CD4-positive, alpha-beta memory T cell (primary cell): Measurements from ENCODE around the gene CCDC192. TPM values are rescaled to one million over a fixed set of nuclear protein-coding genes. Genes with fewer than 3 reads are reported as not detected.

Experiments used
- CTCF ChIA-PET: fragments of 350-600 bp; sonication (Branson Sonifier 250); formaldehyde crosslinking; loops from one replicate; lab custom pipeline; 2021; ENCODE audit warnings: inconsistent platforms; ENCODE audit not compliant: partially characterized antibody; lab: Charles Lee
- POLR2A ChIA-PET: fragments of 350-600 bp; sonication (Branson Sonifier 250); formaldehyde crosslinking; loops from one replicate; lab custom pipeline; 2021; ENCODE audit not compliant: partially characterized antibody; lab: Charles Lee
- DNase-seq, 5 donors: peaks; one replicate each; pipeline versions ENCODE4 v3.0.0 to v3.0.0-alpha.2; 2020 to 2022; ENCODE audit warnings: mixed read lengths in 1 of 5
- H3K27ac ChIP-seq: one replicate; pipeline ENCODE4 v1.7.0; 2013; ENCODE audit warnings: low read depth, low read length
- H3K27me3 ChIP-seq: 2 replicates; pipeline ENCODE4 v1.7.0; 2013; ENCODE audit warnings: mild to moderate bottlenecking, low read length, moderate library complexity; ENCODE audit not compliant: insufficient read depth
- H3K36me3 ChIP-seq: 2 replicates; pipeline ENCODE4 v1.7.0; 2013; ENCODE audit warnings: mild to moderate bottlenecking, low read length, moderate library complexity; ENCODE audit not compliant: insufficient read depth
- H3K4me1 ChIP-seq: 2 replicates; pipeline ENCODE4 v1.7.0; 2013; ENCODE audit warnings: mild to moderate bottlenecking, low read length, moderate library complexity; ENCODE audit not compliant: insufficient read depth
- H3K4me3 ChIP-seq, 2 donors: one replicate each; pipeline ENCODE4 v1.7.0; 2013; ENCODE audit warnings: low read length in 2 of 2, mild to moderate bottlenecking in 1 of 2
- H3K9me3 ChIP-seq, 2 donors: one replicate each; pipeline ENCODE4 v1.7.0; 2013; ENCODE audit warnings: low read length in 2 of 2, control low read depth in 1 of 2; ENCODE audit not compliant: control insufficient read depth in 1 of 2
- H3K27ac Mint-ChIP-seq, 7 donors: one replicate each; pipeline ENCODE4 v1.8.0; 2020 to 2021; ENCODE audit warnings: mixed read lengths in 7 of 7, mild to moderate bottlenecking in 6 of 7, inconsistent platforms in 3 of 7, moderate library complexity in 3 of 7
- H3K27me3 Mint-ChIP-seq, 2 donors: one replicate each; pipeline ENCODE4 v1.8.0; 2020 to 2021; ENCODE audit warnings: mixed read lengths in 2 of 2
- H3K36me3 Mint-ChIP-seq, 2 donors: one replicate each; pipeline ENCODE4 v1.8.0; 2020 to 2021; ENCODE audit warnings: mixed read lengths in 2 of 2, inconsistent platforms in 1 of 2, mild to moderate bottlenecking in 1 of 2
- H3K4me1 Mint-ChIP-seq, 4 donors: one replicate each; pipeline ENCODE4 v1.8.0; 2020 to 2021; ENCODE audit warnings: mixed read lengths in 4 of 4, mild to moderate bottlenecking in 1 of 4
- H3K4me3 Mint-ChIP-seq, 8 donors: one replicate each; pipeline ENCODE4 v1.8.0; 2020 to 2021; ENCODE audit warnings: mixed read lengths in 8 of 8, mild to moderate bottlenecking in 7 of 8, moderate library complexity in 6 of 8, inconsistent platforms in 3 of 8
- H3K9me3 Mint-ChIP-seq, 8 donors: one replicate each; pipeline ENCODE4 v1.8.0; 2020 to 2021; ENCODE audit warnings: mixed read lengths in 8 of 8, mild to moderate bottlenecking in 5 of 8, inconsistent platforms in 3 of 8, moderate library complexity in 1 of 8
- intact Hi-C: fragments of 100-400 bp; cut with micrococcal nuclease; formaldehyde crosslinking; loops from one replicate; pipeline ENCODE4 v1.15.1; 2023
- polyA plus RNA-seq, 2 donors: library from polyadenylated mRNA; unstranded; fragments of 300-500 nt; fragmentation: Illumina TruSeq; gene quantifications; one replicate each; pipeline ENCODE4 v1.2.3, GENCODE V29; 2021
- total RNA-seq, 2 experiments: library from RNA; stranded (reverse); gene quantifications; one replicate each; pipeline ENCODE4 v1.2.3, GENCODE V29; 2021

Gene CCDC192
- total and polyA plus RNA-seq, 4 experiments from 2014 or later, result not detected

- Histone ChIP-seq H3K4me3 (no peak overlapping the region), H3K27me3 (no peaks in the 10 kb centered on the region), H3K9me3 (no peaks in the 10 kb centered on the region), H3K36me3 (no peaks in the 10 kb centered on the region), H3K27ac (no peak overlapping the region), H3K4me1 (no peaks in the 10 kb centered on the region)
- H3K27ac Mint-ChIP-seq, result no peak overlapping the region
- intact Hi-C loops, result no loop called here
- CTCF ChIA-PET, result no interaction called here
- POLR2A ChIA-PET, result no interaction called here
- no peaks in the 10 kb centered on the region for H3K27me3 Mint-ChIP-seq
- peaks cover 0 to 1% (median 0%) of the 10 kb centered on the region in 4 donors for H3K4me1 Mint-ChIP-seq
- H3K4me3 Mint-ChIP-seq, result no peak overlapping the region
- H3K9me3 Mint-ChIP-seq, result no peaks in the 10 kb centered on the region
- DNase-seq, result no peak
- peaks cover 0 to 10% of the 10 kb centered on the region in 2 donors for H3K36me3 Mint-ChIP-seq
Observed at GRCh38 chr5:127976991-127977717, 274.0 kb downstream of the CCDC192 start.

- H3K9me3 Mint-ChIP-seq, result no peaks in the 10 kb centered on the region
- no peaks in the 10 kb centered on the region for H3K4me1 Mint-ChIP-seq
- Histone ChIP-seq H3K4me1 (no peaks in the 10 kb centered on the region), H3K4me3 (no peak overlapping the region), H3K36me3 (no peaks in the 10 kb centered on the region), H3K27ac (no peak overlapping the region), H3K9me3 (no peaks in the 10 kb centered on the region), H3K27me3 (no peaks in the 10 kb centered on the region)
- peaks cover 0 to 15% of the 10 kb centered on the region in 2 donors for H3K36me3 Mint-ChIP-seq
- CTCF ChIA-PET, result no interaction called here
- intact Hi-C loops, result no loop called here
- no peak for DNase-seq
- no peak overlapping the region for H3K4me3 Mint-ChIP-seq
- H3K27me3 Mint-ChIP-seq, result no peaks in the 10 kb centered on the region
- no peak overlapping the region for H3K27ac Mint-ChIP-seq
- POLR2A ChIA-PET, result no interaction called here
Observed at GRCh38 chr5:127978738-127979300, 275.6 kb downstream of the CCDC192 start.

GRCh38 chr5:127979475-127979874, 276.3 kb downstream of the CCDC192 start:
- ChIA-PET POLR2A (no interaction called here), CTCF (no interaction called here)
- Mint-ChIP-seq H3K4me1 (no peaks in the 10 kb centered on the region), H3K4me3 (no peak overlapping the region), H3K27me3 (no peaks in the 10 kb centered on the region), H3K27ac (no peak overlapping the region), H3K36me3 (peaks cover 0 to 15% of the 10 kb centered on the region in 2 donors), H3K9me3 (no peaks in the 10 kb centered on the region)
- intact Hi-C loops, result no loop called here
- Histone ChIP-seq H3K27ac (no peak overlapping the region), H3K4me3 (no peak overlapping the region), H3K9me3 (no peaks in the 10 kb centered on the region), H3K36me3 (no peaks in the 10 kb centered on the region), H3K4me1 (no peaks in the 10 kb centered on the region), H3K27me3 (no peaks in the 10 kb centered on the region)
- no peak for DNase-seq

GRCh38 chr5:127980843-127981242, 277.7 kb downstream of the CCDC192 start:
- Histone ChIP-seq H3K36me3 (no peaks in the 10 kb centered on the region), H3K9me3 (no peaks in the 10 kb centered on the region), H3K4me3 (no peak overlapping the region), H3K27ac (no peak overlapping the region), H3K27me3 (no peaks in the 10 kb centered on the region), H3K4me1 (no peaks in the 10 kb centered on the region)
- no peaks in the 10 kb centered on the region for H3K9me3 Mint-ChIP-seq
- H3K36me3 Mint-ChIP-seq, result peaks cover 0 to 15% of the 10 kb centered on the region in 2 donors
- no peak overlapping the region for H3K4me3 Mint-ChIP-seq
- H3K27me3 Mint-ChIP-seq, result no peaks in the 10 kb centered on the region
- POLR2A ChIA-PET, result no interaction called here
- H3K27ac Mint-ChIP-seq, result no peak overlapping the region
- no peaks in the 10 kb centered on the region for H3K4me1 Mint-ChIP-seq
- intact Hi-C loops, result no loop called here
- DNase-seq, result no peak
- CTCF ChIA-PET, result no interaction called here

- no peak for DNase-seq
- no peak overlapping the region for H3K4me3 Mint-ChIP-seq
- H3K27me3 Mint-ChIP-seq, result no peaks in the 10 kb centered on the region
- H3K9me3 Mint-ChIP-seq, result no peaks in the 10 kb centered on the region
- Histone ChIP-seq H3K36me3 (no peaks in the 10 kb centered on the region), H3K27me3 (no peaks in the 10 kb centered on the region), H3K4me1 (no peaks in the 10 kb centered on the region), H3K9me3 (no peaks in the 10 kb centered on the region), H3K27ac (no peak overlapping the region), H3K4me3 (no peak overlapping the region)
- intact Hi-C loops, result no loop called here
- H3K4me1 Mint-ChIP-seq, result no peaks in the 10 kb centered on the region
- no peak overlapping the region for H3K27ac Mint-ChIP-seq
- POLR2A ChIA-PET, result no interaction called here
- H3K36me3 Mint-ChIP-seq, result peaks cover 0 to 15% of the 10 kb centered on the region in 2 donors
- CTCF ChIA-PET, result no interaction called here
Observed at GRCh38 chr5:127981498-127981897, 278.3 kb downstream of the CCDC192 start.

GRCh38 chr5:127985811-127986325, 282.7 kb downstream of the CCDC192 start:
- H3K4me3 Mint-ChIP-seq, result no peak overlapping the region
- H3K27ac ChIP-seq, result no peak overlapping the region
- no peaks in the 10 kb centered on the region for H3K27me3 ChIP-seq
- H3K36me3 Mint-ChIP-seq, result peaks cover 0 to 7% of the 10 kb centered on the region in 2 donors
- POLR2A ChIA-PET, result no interaction called here
- no peaks in the 10 kb centered on the region for H3K27me3 Mint-ChIP-seq
- peaks cover 0 to 6% (median 1%) of the 10 kb centered on the region in 8 donors for H3K9me3 Mint-ChIP-seq
- H3K27ac Mint-ChIP-seq, result no peak overlapping the region
- H3K4me1 Mint-ChIP-seq, result peaks cover 0 to 3% (median 0%) of the 10 kb centered on the region in 4 donors
- H3K36me3 ChIP-seq, result no peaks in the 10 kb centered on the region
- H3K4me1 ChIP-seq, result no peaks in the 10 kb centered on the region
- DNase-seq, result no peak
- no peaks in the 10 kb centered on the region for H3K9me3 ChIP-seq
- H3K4me3 ChIP-seq, result no peak overlapping the region
- intact Hi-C loops, result no loop called here
- CTCF ChIA-PET, result no interaction called here

- no peak overlapping the region for H3K4me3 Mint-ChIP-seq
- ChIA-PET POLR2A (no interaction called here), CTCF (interaction anchor here (1.1 kb wide), 1 partner anchor 11 kb away, joined by 3 read pairs; no protein-coding TSS in a partner anchor)
Observed at GRCh38 chr5:127987354-127988145, 284.4 kb downstream of the CCDC192 start.

More at GRCh38 chr5:127987354-127988145, 284.4 kb downstream of the CCDC192 start:
- H3K9me3 Mint-ChIP-seq, result peaks cover 0 to 8% (median 2%) of the 10 kb centered on the region in 8 donors
- intact Hi-C loops, result no loop called here
- H3K27ac ChIP-seq, result no peak overlapping the region
- no peak overlapping the region for H3K4me3 ChIP-seq
- H3K27ac Mint-ChIP-seq, result no peak overlapping the region
- no peaks in the 10 kb centered on the region for H3K36me3 ChIP-seq
- no peaks in the 10 kb centered on the region for H3K27me3 Mint-ChIP-seq
- H3K4me1 Mint-ChIP-seq, result peaks cover 0 to 3% (median 0%) of the 10 kb centered on the region in 4 donors
- no peaks in the 10 kb centered on the region for H3K27me3 ChIP-seq
- DNase-seq, result no peak
- H3K9me3 ChIP-seq, result no peaks in the 10 kb centered on the region
- H3K4me1 ChIP-seq, result no peaks in the 10 kb centered on the region
- H3K36me3 Mint-ChIP-seq, result peaks cover 3 to 21% of the 10 kb centered on the region in 2 donors
